HG02943 (cell line): Measurements from ENCODE around the gene STRIP2.
"Not testable (repeated sequence)": the region's sequence is repeated elsewhere in the genome, so short reads cannot be mapped to it uniquely, and the experiment has no call there.

Source experiments
- ATAC-seq: cut with Tn5 transposase; IDR thresholded peaks from one replicate; pipeline ENCODE4 v1.9.1; 2021; ENCODE audit warnings: mild to moderate bottlenecking, low read depth, moderate library complexity; ENCODE audit not compliant: unreplicated experiment

STRIP2 gene, protein sequence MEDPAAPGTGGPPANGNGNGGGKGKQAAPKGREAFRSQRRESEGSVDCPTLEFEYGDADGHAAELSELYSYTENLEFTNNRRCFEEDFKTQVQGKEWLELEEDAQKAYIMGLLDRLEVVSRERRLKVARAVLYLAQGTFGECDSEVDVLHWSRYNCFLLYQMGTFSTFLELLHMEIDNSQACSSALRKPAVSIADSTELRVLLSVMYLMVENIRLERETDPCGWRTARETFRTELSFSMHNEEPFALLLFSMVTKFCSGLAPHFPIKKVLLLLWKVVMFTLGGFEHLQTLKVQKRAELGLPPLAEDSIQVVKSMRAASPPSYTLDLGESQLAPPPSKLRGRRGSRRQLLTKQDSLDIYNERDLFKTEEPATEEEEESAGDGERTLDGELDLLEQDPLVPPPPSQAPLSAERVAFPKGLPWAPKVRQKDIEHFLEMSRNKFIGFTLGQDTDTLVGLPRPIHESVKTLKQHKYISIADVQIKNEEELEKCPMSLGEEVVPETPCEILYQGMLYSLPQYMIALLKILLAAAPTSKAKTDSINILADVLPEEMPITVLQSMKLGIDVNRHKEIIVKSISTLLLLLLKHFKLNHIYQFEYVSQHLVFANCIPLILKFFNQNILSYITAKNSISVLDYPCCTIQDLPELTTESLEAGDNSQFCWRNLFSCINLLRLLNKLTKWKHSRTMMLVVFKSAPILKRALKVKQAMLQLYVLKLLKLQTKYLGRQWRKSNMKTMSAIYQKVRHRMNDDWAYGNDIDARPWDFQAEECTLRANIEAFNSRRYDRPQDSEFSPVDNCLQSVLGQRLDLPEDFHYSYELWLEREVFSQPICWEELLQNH

DNA sequence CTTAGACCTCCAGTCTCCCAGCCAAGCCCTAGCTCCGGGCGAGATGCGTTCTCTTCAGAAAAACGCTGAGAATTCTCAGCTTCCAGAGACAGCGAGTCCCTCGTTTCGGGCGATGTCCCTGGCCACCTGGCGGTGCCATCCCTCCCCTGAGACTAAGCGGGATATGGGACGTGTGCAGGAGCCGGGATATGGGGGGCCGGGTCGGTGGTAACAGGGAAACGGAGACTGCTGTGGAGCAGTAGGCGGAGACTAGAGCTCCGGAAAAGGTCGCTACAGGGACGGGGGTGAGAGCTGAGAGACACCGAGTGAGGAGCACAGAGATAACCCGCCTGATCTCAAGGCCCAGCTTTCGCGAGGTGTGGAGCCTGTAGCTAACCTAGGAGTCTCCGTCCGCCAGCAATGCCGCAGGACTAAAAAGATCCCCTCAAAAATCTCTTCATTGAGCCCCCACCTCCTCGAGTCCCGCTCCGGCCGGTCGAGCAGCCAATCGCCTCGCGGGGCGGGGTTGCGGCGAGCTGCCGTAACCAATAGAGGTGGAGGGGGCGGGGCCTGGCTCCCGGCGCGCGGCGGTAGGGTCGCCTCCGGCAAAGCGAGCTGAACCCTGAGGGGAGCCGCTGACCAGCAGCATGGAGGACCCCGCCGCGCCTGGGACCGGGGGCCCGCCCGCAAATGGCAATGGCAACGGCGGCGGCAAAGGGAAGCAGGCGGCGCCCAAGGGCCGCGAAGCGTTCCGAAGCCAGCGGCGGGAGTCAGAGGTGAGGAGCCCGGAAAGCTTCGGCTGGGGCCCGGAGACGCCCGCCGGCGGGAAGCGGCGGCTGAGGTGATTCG lies at the start of gene STRIP2:
TSS of gene STRIP2 (plus strand) at position 586 of the 828 bp plus-strand sequence. CDS start at position 627, 41 bp downstream.
- ATAC-seq = peak; percentile 95

DNA sequence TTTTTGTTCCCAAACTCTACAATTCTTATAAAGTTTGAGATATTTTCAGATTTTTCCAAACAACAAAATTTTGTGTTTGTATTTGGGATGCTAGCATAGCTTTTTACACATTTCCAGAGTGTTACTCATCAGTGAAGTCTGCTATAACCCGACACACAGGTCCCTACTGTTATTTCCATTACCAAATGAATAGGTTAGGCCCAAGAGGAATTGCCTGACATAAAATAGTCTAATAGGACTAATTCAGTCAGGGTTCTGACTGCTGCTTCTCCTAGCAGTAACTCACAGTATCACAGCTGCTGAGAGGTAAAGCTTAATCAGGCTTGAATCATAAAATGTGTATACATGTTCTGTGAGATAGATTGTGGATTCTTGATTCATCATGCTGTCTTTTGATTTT lies 49.1 kb upstream of the STRIP2 start:
- ATAC-seq = no peak

DNA sequence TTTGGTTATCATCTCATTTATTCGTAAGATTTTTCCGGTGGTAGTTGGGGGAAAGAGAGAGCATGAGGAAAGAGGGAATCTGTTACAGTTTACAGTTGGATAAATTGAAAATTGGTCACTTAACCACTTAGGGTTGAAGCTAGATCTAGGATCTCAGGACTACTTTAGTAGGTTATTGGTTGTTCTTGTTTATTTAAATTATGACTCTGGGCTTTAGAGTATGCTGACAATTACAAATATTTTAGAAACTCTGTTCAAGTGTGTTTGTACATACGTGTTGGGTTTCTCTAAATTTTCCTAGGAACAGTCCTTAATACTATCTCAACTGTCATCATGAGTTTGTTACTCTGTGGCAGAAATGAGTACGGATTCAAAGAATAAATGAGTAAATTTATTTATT lies 48.6 kb upstream of the STRIP2 start:
- ATAC-seq = no peak

DNA sequence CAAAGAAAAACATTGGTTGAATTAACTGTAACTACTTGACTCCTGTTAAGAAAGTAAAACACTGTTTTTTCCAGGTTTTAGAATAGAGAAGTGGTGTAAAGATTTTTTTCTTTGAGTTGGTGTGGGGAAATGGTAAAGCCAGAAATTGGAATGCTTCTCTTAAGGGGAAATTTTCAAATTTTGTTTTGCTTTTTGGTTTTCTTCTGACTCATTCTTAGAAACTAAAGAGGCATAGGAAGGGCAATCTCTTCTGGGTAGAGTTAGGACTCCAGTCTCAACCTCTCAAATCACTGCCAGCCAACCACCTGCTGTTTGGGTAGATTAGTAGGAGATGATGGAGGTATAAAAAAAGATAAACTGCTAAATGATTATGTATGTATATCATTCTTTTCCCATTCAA lies 47.7 kb upstream of the STRIP2 start:
- no peak for ATAC-seq

DNA sequence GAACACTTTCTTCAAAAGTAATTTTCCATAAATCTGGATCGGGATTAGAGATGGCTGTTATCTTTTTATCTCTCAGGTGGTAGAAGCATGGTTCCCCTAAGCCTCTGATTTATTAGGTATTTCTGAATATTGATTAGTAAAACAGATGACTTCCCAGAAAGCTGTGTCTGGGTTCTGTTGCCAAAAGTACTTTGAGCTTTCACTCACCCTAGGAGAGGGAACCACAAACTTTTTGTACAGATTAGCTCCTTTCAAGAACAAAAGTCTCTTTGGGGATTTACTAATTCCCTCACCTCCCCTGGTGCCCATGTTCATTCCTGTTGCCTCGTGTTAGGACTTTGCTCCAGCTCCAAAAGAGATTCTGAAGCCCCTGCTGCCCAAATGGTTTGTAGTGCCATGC lies 46.7 kb upstream of the STRIP2 start:
- no peak for ATAC-seq

DNA sequence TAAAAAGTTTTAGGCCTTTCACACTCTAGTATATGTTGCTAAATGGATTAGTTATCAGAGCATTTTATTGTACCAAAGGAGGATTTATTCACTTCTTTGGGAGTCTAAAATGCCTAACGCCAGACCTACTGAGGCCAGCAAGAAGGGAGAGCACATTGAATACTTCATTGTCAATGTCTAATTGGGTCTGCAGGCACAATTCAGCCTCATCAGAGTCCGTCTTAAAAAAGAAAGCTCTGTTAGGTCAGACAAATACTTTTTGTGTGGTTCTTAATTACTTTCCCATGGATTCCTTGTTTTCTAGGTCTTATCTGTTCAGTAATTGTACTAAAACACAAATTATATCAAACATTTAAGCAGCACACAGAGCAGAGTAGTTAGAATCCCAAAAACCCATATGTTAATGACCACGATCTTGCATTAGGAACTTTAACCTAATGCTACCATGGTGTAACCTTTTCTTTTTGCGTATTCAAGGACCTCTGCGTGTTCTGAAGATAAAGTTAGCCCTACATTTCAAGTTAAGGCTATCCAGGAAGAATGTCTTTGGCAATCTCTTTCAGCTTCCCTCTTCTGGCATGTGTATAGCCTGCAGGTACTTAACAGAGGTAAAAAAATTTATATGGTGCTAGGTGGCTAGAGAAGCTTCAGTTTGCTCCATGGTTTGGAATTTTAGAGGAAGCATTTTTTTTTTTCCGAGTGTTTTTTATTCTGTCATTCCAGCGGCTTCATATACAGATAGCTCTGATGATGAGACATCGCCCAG lies 45.7 kb upstream of the STRIP2 start:
- ATAC-seq = no peak

DNA sequence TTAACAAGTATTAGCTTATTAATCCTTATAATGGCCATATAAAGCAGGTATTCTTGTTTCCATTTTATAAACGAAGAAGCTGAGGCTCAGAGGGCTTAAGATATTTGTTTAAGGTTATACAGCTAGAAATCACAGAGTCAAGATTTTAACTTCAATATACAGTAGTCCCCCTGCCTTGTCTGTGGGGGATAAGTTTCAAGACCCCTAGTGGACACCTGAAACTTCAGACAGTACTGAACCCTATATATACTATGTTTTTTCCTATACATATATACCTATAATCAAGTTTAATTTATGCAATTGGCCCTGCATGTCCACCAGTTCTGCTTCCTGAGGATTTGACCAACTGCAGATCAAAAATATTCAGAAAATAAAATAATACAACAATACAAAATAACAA lies 44.4 kb upstream of the STRIP2 start:
- ATAC-seq = no peak

DNA sequence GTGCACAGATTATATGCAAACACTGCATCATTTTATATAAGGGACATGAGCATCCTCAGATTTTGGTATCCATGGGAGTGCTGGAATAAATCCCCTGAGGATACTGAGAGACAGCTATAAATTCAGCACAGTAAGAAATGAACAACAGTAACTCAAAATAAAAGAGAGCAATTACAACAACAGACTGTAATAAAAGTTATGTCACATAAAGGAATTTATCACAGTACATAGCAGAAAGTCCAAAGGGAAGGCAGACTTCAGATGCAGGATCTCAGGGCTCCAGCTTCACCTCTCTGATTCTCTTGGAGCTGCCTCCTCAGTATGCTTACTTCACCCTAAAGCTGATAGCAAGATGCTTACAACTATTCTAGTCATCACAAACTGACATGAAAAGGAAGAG lies 43.9 kb upstream of the STRIP2 start:
- no peak for ATAC-seq

DNA sequence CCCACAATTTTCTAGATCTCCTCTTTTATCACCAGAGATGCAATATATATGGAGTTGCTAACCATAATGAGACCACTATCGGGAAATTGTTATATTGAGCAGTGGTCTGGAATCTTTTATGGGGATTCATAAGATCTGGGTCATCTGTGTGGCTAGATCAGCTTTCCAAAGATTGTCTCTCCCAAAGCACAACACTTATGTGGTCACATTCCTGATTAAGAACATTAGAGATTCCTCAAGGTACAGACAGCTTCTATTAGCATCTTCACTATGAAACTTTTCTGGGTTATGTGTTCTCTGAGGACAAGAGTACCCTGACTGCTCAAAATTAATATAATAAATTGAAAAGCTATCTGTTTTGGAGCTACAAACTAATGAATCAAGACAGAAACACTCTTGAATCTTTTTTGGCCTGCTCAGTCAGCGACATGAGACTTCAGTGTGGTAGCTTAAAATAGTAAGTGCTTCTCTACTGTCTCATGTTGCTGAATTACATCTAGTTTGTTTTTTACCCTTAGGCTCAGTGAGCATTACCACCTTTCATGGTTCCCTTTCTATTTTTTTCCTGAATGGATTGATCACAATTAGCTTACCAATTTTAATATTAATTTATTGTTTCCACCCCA lies 42.6 kb upstream of the STRIP2 start:
- ATAC-seq = no peak

DNA sequence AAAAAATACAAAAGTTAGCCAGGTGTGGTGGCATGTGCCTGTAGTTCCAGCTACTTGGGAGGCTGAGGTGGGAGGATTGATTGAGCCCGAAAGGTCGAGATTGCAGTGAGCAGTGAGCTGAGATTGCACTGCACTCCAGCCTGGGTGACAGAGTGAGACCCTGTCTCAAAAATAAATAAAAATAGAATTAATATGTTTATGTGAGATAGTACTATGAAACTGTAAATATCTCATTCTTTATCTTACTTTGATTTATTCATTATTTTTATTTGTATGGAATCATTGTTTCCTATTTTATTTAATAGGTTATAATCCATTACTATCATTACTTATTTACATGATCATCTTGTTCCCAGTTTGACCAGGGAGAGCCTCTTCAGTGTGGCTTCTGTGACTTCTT lies 41.0 kb upstream of the STRIP2 start:
- ATAC-seq = no peak

DNA sequence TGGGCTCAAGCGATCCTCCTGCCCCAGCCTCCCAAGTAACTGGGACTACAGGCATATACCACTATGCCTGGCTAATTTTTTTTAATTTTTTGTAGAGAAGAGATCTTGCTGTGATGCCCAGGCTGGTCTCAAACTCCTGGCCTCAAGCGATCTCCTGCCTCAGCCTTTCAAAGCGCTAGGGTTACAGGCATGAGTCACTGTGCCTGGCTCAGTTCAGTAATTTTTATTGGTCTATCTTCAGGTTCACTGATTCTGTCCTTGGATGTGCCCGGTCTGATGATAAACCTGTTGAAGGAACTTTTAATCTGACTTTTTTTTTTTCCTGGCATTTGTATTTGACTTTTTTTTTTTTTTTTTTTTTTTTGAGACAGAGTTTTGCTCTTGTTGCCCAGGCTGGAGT lies 40.1 kb upstream of the STRIP2 start:
- no peak for ATAC-seq

DNA sequence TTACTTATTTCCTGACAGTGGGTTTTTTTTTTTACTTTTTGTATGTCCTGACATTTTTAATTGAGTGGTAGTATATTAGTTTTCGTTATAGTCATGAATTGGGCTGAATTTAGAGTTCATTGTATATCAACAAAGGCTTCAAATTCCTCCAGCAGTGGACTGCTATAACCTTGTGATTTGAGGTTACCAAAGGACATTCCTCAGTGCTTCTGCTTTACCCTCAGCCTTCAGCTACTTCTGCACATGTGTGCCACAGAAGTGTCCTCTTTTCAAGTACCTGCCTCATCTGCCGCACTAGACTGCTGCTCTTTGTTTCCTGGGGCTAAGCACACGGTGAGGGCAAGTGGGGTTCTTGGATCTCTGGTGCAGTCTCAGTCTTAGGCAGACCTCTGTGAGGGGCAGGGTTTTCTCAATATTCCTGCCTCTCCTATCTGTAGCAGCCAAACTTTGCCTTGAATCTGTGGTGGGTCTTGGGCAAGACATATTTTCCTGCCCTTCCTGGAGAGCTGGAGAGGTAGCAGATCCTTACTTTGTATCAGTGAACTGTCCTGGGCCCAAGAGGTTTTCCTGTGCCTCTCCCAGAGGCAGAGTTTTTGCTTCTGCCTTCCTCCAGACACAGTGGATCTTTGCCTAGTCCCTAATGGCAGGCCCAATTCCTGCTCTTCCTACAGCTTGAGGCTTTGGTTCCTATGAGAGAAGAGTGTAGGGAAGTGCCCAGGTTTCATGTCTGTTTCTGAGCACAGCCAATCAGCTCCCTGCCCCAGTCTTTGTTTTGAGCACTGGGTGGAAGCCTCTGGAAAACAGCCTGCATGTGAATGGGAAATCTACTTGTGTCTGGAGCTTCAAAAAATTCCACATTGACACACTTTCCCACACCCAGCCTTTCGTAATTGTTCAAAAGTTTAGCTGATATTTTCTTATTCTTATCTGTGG lies 39.0 kb upstream of the STRIP2 start:
- ATAC-seq = no peak

DNA sequence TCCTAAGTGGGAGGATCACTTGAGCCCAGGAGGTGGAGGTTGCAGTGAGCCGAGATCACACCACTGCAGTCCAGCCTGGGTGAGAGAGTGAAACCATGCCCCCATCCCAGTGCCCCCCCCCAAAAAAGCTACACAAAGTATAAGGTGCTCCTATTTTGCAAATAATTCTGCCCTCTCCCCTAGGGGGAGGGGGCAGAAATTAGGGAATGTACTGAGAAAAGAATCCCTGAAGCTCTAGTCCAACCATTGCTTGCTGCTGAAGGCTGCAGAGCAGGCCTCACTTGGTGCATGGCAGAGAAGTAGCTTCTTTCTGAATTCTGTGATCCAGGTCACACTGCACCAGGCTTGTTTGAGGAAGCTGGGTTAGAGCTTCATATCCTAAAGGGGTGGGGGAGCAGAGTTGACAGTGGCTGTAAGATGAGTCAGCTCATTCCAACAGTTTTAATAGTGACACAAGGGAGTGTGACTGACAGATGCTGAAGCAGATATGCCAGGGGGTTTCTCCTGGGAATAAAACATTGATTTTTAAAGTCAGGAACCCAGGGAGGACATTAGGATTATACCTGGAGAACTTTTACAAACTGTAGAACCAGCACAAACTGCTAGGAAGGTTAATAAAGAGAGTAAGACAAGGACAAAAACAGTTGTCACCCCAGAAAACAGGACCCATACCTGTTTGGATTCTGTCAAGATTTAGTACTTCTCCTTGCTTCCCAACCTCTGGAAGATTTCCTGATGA lies 32.8 kb upstream of the STRIP2 start:
- no peak for ATAC-seq

DNA sequence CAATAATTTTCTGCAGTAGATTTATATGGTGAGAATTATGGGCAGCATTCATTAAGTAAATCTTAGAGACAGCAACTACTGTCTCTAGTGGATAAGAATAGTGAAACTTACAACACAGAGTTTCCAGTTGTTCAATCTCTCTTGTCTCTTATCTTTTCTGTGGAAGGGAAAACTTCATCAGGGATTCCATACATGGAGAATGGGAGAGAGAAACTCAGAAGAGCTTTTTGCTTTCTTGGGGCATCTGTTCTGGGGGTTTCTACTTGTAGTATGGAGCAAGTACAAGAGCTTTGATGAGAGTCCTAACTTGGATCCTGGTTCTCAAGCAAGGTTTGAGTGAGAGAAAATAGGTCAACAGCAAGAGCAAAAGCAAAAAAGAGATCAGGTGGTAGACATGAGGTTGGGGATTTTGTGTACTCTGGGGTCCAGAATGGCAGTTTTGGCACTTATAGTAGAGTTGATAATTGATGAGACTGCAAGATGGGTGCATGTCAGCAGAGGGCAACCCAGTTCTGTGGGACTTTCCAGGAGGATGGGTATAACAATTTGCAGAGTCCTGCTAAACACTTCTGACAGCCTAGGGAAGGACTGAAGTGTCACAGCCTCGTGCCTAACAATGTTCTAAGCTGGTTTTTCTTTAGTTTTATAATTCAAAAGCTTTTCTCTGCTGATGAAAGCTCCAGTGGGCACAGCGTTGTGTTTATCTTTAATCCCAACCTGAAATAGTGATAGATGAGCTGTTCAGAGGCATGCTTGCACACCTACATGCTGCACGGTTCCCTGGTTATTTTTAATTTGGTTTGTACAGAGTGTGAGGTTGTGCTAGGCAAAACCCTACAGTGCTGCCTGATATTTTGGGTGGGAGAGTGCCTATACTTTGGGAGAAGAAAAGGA lies 32.0 kb upstream of the STRIP2 start:
- ATAC-seq = no peak

DNA sequence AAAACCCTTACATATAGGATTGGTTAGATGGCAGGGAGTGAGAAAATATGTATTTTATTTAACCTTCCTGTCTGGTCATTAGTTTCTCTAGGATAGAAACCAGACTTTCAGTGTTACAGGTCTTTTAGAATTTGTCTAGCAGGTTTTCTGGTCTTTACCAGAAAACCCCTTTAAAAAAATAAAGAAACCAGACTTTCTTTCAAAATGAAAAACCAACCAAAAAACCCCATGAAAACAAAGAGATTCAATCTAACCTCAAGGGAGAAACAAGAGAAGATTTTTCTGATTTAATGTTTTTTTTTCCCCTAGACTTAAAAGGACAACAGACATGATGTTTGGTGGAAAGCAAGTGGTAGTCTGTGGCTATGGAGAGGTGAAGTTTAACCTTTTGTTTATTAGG lies 28.7 kb upstream of the STRIP2 start:
- ATAC-seq = no peak

DNA sequence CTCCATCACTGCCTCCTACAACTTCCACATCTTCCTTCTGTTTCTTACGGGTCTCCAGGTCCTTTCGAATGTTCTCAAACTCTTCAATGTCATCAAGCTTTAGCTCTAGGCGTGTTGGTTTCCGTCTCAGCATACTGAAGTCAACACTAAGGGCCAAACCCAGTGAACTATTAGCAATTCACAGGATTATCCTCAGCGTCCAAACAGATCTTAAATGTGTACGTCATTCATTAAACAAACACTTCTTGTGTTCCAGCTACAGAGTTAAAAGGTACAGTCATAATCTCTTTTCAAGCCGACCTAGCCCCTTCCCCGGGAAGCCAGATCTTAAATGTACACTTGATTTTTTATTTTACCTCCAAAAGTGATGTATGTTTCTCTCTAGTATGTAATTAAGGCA lies 24.0 kb upstream of the STRIP2 start:
- ATAC-seq = not testable (repeated sequence)

DNA sequence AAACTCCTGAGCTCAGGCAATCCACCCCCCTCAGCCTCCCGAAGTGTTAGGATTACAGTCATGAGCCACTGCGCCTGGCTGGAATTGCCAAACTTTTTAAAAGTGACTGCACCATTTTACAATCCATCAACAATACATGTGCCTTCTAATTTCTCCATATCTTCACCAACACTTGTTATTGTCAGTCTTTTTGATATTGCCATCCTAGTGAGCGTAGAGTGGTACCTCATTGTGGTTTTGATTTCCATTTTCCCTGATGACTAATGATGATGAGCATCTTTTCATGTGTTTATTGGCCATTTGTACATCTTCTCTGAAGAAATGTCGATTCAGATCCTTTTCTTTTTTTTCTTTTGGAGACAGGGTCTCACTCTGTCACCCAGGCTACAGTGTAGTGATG lies 21.7 kb upstream of the STRIP2 start:
- no peak for ATAC-seq
